Astrocyte of the cerebellum (primary cell): ENCODE results near the gene EPHA10.

Experiments
- DNase-seq: peaks from one replicate; pipeline ENCODE4 v3.0.0-alpha.2; 2011; ENCODE audit warnings: low read depth
- H3K4me3 ChIP-seq: 2 replicates; pipeline ENCODE4 v1.5.1; 2011; ENCODE audit warnings: mild to moderate bottlenecking, low read depth, low read length, moderate library complexity
- in situ Hi-C: cut with HindIII; loops from 2 replicates; pipeline ENCODE4 v1.10.0; 2017; ENCODE audit warnings: low sequenced_read_pairs
- TF ChIP-seq, protein P1 (sequence below): IDR thresholded peaks from 2 replicates; pipeline ENCODE4 v1.5.1; 2012; ENCODE audit warnings: low read length, low read depth, moderate library complexity, mild to moderate bottlenecking; ENCODE audit errors: missing control alignments

Gene EPHA10

GRCh38 chr1:37670133-37670532 is 94.8 kb downstream of the EPHA10 start:
- H3K4me3 ChIP-seq = no peak overlapping the region
- DNase-seq = no peak
- in situ Hi-C loops = no loop called here
- TF ChIP-seq, protein P1, sequence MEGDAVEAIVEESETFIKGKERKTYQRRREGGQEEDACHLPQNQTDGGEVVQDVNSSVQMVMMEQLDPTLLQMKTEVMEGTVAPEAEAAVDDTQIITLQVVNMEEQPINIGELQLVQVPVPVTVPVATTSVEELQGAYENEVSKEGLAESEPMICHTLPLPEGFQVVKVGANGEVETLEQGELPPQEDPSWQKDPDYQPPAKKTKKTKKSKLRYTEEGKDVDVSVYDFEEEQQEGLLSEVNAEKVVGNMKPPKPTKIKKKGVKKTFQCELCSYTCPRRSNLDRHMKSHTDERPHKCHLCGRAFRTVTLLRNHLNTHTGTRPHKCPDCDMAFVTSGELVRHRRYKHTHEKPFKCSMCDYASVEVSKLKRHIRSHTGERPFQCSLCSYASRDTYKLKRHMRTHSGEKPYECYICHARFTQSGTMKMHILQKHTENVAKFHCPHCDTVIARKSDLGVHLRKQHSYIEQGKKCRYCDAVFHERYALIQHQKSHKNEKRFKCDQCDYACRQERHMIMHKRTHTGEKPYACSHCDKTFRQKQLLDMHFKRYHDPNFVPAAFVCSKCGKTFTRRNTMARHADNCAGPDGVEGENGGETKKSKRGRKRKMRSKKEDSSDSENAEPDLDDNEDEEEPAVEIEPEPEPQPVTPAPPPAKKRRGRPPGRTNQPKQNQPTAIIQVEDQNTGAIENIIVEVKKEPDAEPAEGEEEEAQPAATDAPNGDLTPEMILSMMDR = no peak

DNA sequence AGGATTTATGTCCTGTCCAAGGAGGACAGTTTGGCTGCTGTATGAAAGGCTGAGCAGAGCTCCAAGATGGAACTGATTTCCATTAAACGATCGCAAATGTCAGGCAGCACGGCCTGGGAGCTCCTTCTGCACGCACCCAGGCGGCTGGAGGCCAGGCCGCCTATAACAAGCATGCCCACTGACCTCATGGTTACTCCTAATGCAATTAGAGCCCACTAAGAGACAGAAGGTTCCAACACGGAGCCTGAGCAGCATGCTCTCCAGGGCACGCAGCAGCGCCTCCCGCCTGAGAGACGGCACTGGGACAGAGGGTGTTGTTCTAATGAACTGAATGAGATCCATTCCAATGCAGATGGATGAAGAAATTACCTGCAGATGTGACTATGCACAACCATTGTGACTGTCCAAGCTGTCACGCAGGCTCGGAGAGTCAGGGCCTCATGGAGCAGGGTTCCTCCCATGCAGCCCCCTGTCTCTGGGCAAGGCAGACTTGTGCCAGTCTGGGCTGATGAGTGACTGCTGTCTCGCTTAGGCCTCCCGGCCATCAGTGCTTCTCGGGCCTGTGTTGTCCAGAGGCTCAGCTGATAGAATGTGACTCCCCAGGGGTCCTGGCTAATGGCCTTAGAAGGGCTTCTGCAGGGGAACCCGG is 97.8 kb downstream of the EPHA10 start:
- no peak overlapping the region for H3K4me3 ChIP-seq
- in situ Hi-C loops = no loop called here
- TF ChIP-seq, protein P1 = no peak
- DNase-seq = no peak

- in situ Hi-C loops = no loop called here
- no peak for DNase-seq
- no peak overlapping the region for H3K4me3 ChIP-seq
- TF ChIP-seq, protein P1 = no peak
Observed at GRCh38 chr1:37666241-37666867, 98.6 kb downstream of the EPHA10 start.
